Inflammatory macrophage treated with lipopolysaccharide for 4 hours (primary cell): ENCODE measurements around the gene NPIPB2.
A peak's percentile ranks its signal among the peaks of the same experiment; 100 is the strongest.
"Not testable (repeated sequence)": the region's sequence is repeated elsewhere in the genome, so short reads cannot be mapped to it uniquely, and the experiment has no call there.

ENCODE experiments used
- DNase-seq: peaks from one replicate; pipeline ENCODE4 v3.0.0-alpha.2; 2020

NPIPB2 gene

GRCh38 chr16:11957591-11958395 is 15.9 kb upstream of the NPIPB2 start:
- no peak for DNase-seq

DNA sequence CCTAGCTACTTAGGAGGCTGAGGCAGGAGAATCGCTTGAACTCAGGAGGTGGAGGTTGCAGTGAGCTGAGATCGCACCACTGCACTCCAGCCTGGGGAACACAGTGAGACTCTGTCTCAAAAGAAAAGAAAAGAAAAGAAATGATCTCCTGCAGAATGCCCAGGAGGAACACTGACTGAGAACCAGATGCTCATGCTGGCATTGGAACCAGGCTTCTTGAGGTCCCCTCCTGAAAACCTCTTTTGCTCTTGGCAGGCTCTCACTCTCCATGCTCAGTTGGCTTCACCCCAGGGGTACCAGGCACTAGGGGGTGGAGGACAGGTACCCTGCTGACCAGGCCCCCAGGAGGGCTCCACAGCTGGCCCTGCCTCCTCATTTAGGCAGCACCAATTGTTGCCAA is 14.7 kb upstream of the NPIPB2 start:
- DNase-seq, result no peak

GRCh38 chr16:11955713-11956123 is 13.9 kb upstream of the NPIPB2 start:
- no peak for DNase-seq

GRCh38 chr16:11953576-11953975 is 11.7 kb upstream of the NPIPB2 start:
- DNase-seq, result not testable (repeated sequence)

- DNase-seq, result no peak
These were observed 8.5 kb upstream of the NPIPB2 start for GRCh38 chr16:11950388-11950787.

- peak; percentile 47 for DNase-seq
These were observed 7.7 kb upstream of the NPIPB2 start for GRCh38 chr16:11949527-11949926.

DNA sequence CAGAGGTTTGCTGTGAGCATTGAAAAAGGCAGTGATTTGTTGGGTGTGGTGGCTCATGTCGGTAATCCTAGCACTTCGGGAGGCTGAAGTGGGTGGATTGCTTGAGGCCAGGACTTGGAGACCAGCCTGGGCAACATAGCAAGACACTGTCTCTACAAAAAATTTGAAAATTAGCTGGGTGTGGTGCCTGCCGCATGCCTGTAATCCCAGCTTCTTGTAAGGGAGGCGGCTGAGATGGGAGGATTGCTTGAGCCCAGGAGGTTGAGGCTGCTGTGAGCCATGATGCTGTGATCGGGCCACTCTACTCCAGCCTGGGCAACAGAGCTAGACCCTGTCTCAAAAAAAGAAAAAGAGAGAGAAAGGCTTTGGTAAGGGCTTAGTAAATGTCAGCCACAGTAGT is 7.0 kb upstream of the NPIPB2 start:
- no peak for DNase-seq

- DNase-seq, result peak; percentile 5
These were observed 4.6 kb upstream of the NPIPB2 start for GRCh38 chr16:11946433-11946832.

GRCh38 chr16:11927350-11927749 is 14.5 kb downstream of the NPIPB2 start:
- DNase-seq, result not testable (repeated sequence)

DNA sequence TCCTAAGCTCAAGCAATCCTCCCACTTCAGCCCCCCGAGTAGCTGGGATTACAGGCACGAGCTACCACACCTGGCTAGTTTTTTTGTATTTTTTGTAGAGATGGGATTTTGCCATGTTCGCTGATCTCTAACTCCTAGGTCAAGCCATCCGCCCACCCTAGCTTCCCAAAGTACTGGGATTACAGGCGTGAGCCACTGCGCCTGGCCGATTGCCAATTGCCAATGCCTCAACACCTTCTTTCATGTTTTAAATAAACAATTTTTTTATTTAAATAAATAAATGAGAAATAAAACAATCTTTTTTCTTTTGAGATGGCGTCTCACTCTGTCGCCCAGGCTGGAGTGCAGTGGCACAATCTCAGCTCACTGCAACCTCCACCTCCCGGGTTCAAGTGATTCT is 17.8 kb downstream of the NPIPB2 start:
- not testable (repeated sequence) for DNase-seq

DNA sequence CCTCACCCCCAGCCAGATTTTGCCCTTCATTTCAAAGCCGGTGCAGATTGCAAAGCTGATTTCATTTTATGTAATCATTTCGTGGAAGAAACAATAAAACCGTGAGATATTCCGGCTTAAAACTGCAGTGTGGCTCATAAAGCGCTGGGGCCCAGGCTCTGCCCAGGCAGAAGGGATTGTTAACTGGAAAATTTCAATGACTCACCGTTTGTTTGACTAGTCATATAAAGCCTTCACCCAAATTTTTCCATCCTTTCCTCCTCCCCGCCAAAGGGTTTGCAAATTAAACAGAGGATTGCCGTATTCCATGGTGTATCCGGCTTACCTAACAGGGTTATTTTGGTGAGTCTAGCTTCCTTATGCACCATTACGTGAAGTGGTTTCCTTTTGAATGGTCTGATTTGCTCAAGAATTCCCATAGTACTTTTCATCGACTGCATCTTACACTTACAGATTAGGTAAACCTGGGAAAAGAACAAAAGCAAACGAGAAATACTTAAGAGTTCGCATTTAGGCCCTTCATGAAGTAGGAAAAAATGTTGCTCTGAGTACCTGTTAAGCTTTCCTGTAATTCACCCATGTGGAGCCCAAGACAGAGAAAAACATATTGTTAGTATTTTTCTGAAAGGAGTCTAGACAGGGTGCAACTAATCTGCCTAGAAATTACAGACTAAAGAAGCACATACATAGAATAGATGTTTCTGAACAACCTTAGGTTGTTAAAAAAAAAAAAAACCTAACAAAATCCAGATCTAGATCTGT is 25.1 kb downstream of the NPIPB2 start:
- DNase-seq, result peak; percentile 12

DNA sequence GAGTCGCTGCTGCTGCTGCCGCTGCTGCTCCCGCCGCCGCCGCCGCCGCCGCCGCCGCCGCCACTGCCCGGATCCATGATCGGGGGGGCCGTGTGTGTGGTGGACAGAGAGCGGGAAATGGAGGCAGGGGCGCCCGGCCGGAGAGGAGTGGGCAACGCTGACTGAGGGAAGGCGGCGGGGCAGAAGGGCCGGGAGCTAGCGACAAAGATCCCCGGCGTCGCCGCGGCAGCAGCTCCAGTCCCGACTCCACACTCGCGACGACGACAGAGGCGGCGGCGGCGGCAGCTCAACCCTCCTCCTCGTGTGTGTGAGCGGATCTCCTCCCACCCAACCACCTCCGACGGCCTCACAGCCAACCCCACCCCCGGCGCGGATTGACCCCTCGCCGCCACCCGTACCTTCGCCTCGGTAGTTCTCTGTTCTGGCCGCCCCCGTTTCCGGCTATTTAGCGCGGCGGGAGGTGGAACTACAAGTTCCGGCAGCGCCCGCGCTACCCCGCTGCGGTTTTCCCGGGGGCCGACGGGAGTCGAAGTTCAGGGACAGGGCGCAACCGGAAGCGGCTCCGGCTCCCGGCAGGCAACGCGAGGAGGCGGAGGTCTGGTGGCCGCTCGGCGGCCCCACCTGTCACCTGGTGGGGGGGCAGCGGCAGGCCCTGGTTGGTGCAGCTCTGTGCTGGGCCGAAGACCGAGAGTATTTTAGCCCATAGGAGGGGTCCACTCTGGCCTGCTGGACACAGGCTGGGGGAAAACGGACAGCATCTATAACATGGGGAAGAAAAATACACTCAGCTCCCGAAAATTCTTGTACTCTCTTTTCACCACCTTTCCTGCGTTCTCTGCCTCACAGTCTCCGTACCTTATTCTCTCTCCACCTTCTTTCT is 26.0 kb downstream of the NPIPB2 start, which contains the start of gene GSPT1:
Gene GSPT1 (minus strand): TSS at position 313 of the 880 bp plus-strand sequence. CDS start 236 bp downstream, at position 77.
- peak; percentile 99 for DNase-seq

DNA sequence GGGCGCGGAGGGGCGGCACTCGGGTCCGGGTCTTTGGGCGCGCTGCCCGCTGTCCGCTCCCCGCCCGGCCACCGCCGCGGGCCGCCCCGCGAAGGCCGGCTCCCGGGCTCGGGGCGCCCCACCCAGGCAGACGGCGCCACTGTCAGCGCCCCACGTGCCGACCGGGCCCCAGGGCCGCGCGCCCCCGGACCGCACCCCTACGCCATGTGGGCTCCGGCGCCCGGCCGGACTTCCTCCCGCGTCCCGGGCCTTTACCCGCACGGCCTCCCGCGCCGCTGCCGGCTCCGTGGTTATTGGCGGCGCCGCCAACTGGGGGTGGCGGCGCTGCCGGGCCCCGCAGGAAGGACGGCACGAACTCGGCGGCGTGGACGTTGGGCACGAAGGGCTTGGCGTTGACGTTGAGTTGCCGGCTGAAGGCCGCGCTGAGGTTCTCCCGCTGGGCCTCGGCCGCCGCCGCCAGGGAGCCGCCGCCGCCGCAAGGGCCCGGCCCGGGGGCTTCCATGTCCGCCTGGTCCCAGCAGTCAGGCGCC is 26.7 kb downstream of the NPIPB2 start:
- DNase-seq, result peak; percentile 61

DNA sequence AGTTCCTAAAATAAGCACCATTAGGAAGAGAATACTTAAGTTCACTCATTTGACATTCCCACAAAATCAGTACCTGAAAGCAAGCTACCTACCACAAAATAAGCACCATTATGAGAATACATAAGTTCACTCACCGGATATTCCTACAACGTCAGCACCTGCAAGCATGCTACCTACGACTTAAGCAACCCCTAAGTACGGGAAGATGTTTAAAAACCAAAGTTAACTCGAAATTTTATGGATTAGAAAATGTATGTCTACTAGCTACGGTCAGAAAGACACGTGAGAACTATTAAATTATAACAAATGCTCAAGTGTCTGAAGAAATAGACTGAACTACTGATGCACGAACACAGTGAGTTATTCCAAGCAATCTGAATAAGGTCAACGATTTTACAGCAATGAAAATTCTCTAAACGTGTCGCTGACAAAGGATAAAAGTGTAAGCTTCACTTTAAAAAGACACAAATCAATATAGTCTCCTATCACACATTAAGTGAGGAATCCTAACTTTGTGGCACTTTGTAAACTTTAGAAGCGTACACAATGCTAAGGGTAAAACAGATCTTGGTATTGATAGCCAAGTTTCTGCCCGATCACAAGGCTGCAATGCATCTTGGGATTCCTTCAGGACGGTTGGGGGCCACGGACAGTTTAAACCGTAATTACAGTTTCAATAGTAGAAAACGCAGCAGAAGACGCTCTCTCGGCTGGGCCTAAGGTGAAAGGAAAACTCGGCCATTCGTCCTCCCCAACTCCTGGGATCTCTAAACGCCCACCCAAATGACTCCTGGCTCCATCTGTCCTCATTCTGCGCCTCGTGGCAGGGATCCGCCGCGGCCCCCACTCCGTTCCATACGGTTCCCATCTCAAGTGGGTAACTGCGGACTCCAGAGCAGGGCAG is 27.4 kb downstream of the NPIPB2 start:
- DNase-seq, result peak; percentile 29

DNA sequence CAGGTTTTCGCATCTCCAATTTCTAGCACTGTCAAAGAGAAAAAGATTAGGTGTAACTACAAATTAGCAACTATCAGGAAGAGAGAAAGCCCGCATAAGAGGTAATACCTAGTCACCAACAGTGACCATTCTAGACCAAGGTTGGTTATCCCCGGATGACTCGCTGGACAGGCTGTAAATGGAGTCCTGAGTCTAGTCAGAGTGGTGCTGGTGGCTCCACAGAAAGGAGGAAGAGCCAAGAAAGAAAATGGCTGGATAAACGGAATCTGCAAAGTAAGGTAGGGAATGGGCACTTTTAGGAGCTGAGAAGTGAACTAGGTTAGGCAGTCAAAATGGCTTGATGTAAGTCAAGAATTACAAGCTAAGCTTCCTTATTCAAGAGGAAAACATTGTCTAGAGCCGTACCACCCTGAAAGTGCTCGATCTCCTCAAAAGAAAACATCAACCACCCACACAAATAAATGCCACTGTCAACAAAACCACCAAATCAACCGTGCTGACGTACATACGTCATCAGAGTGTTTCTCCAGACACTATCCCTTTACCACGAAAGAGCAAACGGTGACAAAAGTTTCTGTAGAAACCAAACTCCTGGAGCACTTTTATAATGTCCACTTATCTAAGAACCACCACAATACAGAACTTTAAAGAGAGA is 28.3 kb downstream of the NPIPB2 start:
- peak; percentile 71 for DNase-seq

- DNase-seq, result no peak
These were observed 31.9 kb downstream of the NPIPB2 start for GRCh38 chr16:11909653-11910545.

DNA sequence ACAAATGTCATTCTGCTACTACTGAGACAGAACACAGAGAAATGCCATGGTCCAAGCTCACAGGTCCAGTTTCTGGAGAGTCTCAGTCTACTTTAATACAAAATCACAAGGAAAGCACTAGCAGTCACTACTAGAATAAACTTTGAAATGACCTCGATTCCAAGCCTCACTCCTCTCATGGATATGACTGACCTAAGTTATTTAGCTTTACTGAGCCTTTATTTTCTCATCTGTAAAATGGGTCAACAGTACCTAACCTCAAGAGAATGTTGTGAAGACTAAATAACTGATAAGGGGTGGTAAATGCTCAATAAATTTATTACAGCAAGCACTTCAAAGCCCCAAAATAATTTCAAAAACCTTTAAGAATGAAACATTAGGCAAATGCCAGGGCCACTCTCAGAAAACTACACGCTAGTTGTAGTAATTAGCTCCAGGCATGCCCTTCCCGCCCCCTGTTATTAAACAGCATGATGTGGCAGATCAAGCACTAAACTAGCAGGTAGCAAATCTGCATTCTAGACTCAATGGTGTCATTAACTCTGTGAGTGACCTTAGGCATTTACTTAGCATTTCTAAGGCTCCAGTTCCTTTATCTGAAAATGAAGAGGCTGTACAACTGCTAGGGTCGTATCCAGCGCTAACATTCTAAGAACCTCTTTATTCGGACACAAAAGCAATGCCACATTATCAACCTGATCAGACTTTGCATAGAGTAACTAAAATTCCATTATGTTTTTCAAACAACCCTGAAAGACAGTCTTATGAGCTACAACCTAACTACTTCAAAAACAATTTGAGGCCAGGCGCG is 34.5 kb downstream of the NPIPB2 start:
- no peak for DNase-seq

DNA sequence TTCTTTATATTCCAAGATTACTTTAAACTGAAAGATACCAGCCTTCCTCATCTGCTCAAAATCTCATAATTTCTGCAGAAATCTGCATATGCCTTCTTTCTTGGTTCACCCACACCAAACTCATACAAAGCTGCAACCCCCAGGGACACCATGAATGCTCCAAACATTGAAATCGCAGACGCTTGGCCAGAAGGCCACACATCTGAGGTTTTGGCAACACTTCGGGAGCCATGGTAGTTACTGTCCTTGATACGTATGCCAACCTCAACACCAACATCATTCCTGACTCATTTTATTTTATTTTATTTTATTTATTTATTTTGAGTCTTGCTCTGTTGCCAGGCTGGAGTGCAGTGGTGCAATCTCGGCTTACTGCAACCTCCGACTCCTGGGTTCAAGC is 37.9 kb downstream of the NPIPB2 start:
- DNase-seq, result no peak

- DNase-seq, result no peak
These were observed 40.8 kb downstream of the NPIPB2 start for GRCh38 chr16:11901091-11901490.
